HEK293 (cell line): Measurements from ENCODE around the gene TDRKH.

Experiments used
- CTCF ChIA-PET: fragments of 350-600 bp; formaldehyde crosslinking; extraction: SDS; loops from one replicate; lab custom pipeline; 2021; ENCODE audit warnings: antibody characterized with exemption; lab: Yijun Ruan, JAX
- POLR2A ChIA-PET: fragments of 300-600 bp; formaldehyde crosslinking; extraction: SDS; loops from one replicate; lab custom pipeline; 2020; ENCODE audit warnings: antibody characterized with exemption, inconsistent platforms; lab: Yijun Ruan, JAX
- H3K27ac ChIP-seq: fragments of 200-500 bp; sonication (Bioruptor generic); 2 replicates; pipeline ENCODE4 v1.5.1; 2014; ENCODE audit warnings: low read depth, low read length, control low read depth, inconsistent platforms; ENCODE audit errors: extremely low read depth
- H3K36me3 ChIP-seq, 2 experiments: fragments of 200-500 bp in 1 of 2; sonication (Bioruptor generic) in 1 of 2; 1 replicate in 1 of 2; 2 replicates in 1 of 2; pipeline ENCODE4 v1.5.1; 2014 to 2017; ENCODE audit warnings: inconsistent platforms in 2 of 2, low read length in 2 of 2; ENCODE audit not compliant: control insufficient read depth in 2 of 2, insufficient read depth in 1 of 2
- H3K4me1 ChIP-seq: fragments of 200-500 bp; sonication (Bioruptor generic); 2 replicates; pipeline ENCODE4 v1.5.1; 2014; ENCODE audit warnings: mild to moderate bottlenecking, low read length, inconsistent platforms; ENCODE audit not compliant: control insufficient read depth, insufficient read depth
- H3K4me3 ChIP-seq: 2 replicates; pipeline ENCODE4 v1.5.1; 2011; ENCODE audit warnings: low read depth, mild to moderate bottlenecking, control low read depth, low read length, moderate library complexity
- H3K9me3 ChIP-seq: fragments of 200-500 bp; sonication (Bioruptor generic); 2 replicates; pipeline ENCODE4 v1.5.1; 2014; ENCODE audit warnings: low read depth, low read length, inconsistent platforms; ENCODE audit not compliant: control insufficient read depth, insufficient read depth
- HOXD13 ChIP-seq: sonication (generic); formaldehyde crosslinking; IDR thresholded peaks from 2 replicates; pipeline ENCODE4 v1.8.0; 2022; ENCODE audit warnings: missing genetic modification reagents, borderline replicate concordance
- ZNF133 ChIP-seq: fragments of 450-650 bp; formaldehyde crosslinking; IDR thresholded peaks from 2 replicates; pipeline ENCODE4 v1.5.1; 2016; ENCODE audit warnings: missing biosample characterization, missing genetic modification characterization
- ZNF175 ChIP-seq: fragments of 450-650 bp; formaldehyde crosslinking; IDR thresholded peaks from 2 replicates; pipeline ENCODE4 v1.5.1; 2016; ENCODE audit warnings: missing biosample characterization, missing genetic modification characterization
- ZNF280C ChIP-seq: fragments of 450-650 bp; formaldehyde crosslinking; IDR thresholded peaks from 2 replicates; pipeline ENCODE4 v1.5.1; 2016; ENCODE audit warnings: missing biosample characterization, missing genetic modification characterization
- ZNF311 ChIP-seq: fragments of 450-650 bp; formaldehyde crosslinking; IDR thresholded peaks from 2 replicates; pipeline ENCODE4 v1.5.1; 2017; ENCODE audit warnings: missing biosample characterization, missing genetic modification characterization, borderline replicate concordance
- ZNF398 ChIP-seq: fragments of 450-650 bp; formaldehyde crosslinking; IDR thresholded peaks from 2 replicates; pipeline ENCODE4 v1.5.1; 2017; ENCODE audit warnings: missing biosample characterization, missing genetic modification characterization
- ZNF561 ChIP-seq: fragments of 450-650 bp; IDR thresholded peaks from 2 replicates; pipeline ENCODE4 v1.5.1; 2018; ENCODE audit warnings: missing biosample characterization, missing genetic modification characterization, borderline replicate concordance
- ZNF571 ChIP-seq: fragments of 450-650 bp; formaldehyde crosslinking; IDR thresholded peaks from 2 replicates; pipeline ENCODE4 v1.5.0; 2017; ENCODE audit warnings: missing biosample characterization, missing genetic modification characterization
- ZNF585B ChIP-seq: fragments of 450-650 bp; formaldehyde crosslinking; IDR thresholded peaks from 2 replicates; pipeline ENCODE4 v1.5.1; 2016; ENCODE audit warnings: missing biosample characterization, missing genetic modification characterization
- TF ChIP-seq, protein P1 (sequence below): fragments of 450-650 bp; formaldehyde crosslinking; IDR thresholded peaks from 2 replicates; pipeline ENCODE4 v1.5.1; 2016; ENCODE audit warnings: missing biosample characterization, missing genetic modification characterization
- TF ChIP-seq, protein P2 (sequence below): fragments of 450-650 bp; formaldehyde crosslinking; IDR thresholded peaks from 2 replicates; pipeline ENCODE4 v1.5.1; 2016; ENCODE audit warnings: missing biosample characterization, missing genetic modification characterization

TDRKH gene

DNA sequence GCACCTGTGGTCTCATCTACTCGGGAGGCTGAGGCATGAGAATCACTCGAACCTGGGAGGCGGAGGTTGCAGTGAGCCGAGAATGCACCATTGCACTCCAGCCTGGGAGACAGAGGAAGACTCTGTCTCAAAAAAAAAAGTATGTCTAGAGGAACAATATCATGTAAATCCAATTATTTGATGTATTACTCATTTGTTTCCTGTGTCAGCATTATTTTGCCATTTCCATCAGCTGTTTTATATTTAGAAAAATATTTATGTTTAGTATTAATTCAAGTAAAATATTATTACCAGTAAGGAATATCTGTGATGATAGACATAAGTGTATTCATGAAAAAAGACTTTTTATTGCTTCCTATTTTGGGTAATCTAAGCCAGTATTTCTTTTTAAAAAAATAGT lies 13.0 kb downstream of the TDRKH start (continued):
- TF ChIP-seq ZNF398 (no peak), ZNF311 (no peak), HOXD13 (CRISPR knock-in tag) (no peak)

GRCh38 chr1:151776665-151777062 lies 13.6 kb downstream of the TDRKH start:
- TF ChIP-seq ZNF133 (tag by site-specific recombination), result peak; percentile 92
- TF ChIP-seq ZNF311, result no peak
- H3K4me1 ChIP-seq, result no peaks in the 10 kb centered on the region
- CTCF ChIA-PET, result interaction anchor here (0.5 to 0.9 kb wide), 2 partner anchors 11 to 13 kb away, joined by 3 to 4 read pairs; no protein-coding TSS in a partner anchor
- POLR2A ChIA-PET, result no interaction called here
- no peak overlapping the region for H3K4me3 ChIP-seq
- H3K27ac ChIP-seq, result no peak overlapping the region
- peaks cover 1 to 65% of the 10 kb centered on the region in 2 experiments for H3K36me3 ChIP-seq
- H3K9me3 ChIP-seq, result no peaks in the 10 kb centered on the region

DNA sequence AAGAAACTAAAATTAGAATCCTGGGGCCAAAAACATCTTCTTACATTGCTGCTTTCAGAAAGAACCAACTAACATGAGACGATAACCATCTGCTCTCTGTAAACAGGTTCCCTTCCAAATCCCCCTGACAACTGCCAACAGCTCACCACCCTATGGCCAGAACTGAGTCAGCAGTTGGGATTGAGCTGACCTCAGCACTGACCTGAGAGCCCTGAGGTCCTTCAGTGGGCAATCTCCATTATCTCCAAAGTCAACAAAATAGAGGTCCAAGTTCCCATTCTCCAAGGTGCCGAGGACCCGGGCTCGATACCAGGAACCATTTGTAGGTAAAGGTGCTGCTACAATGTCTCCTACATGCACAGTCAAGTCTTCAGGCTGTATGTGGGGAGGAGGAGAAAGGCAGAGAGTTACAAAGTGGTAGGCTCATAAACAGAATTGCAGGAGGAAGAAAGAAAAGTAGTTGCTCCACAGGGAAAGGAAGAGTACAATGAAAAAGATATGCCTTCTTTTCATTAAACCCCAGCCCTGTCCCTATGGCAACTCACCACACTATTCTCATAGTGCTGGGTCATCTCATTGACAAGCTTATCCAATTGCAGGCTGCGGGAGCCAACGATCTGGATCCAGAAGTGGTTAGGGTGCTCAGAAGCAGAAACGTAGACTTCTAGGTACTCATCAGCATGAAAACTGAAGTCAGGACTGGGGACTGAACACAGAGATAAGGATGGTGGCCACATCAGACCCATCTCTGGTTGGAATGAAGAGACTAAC lies 14.2 kb downstream of the TDRKH start:
- ChIA-PET POLR2A (no interaction called here), CTCF (interaction anchor here (0.7 kb wide), 1 partner anchor 60 kb away, joined by 3 read pairs; no protein-coding TSS in a partner anchor)
- Histone ChIP-seq H3K9me3 (no peaks in the 10 kb centered on the region), H3K36me3 (peaks cover 0 to 66% of the 10 kb centered on the region in 2 experiments), H3K27ac (no peak overlapping the region), H3K4me1 (no peaks in the 10 kb centered on the region), H3K4me3 (no peak overlapping the region)
- TF ChIP-seq ZNF571 (tag by site-specific recombination) (no peak), ZNF561 (tag by site-specific recombination) (no peak), ZNF280C (tag by site-specific recombination) (no peak), ZNF175 (no peak), ZNF585B (no peak)
- TF ChIP-seq, protein P1, sequence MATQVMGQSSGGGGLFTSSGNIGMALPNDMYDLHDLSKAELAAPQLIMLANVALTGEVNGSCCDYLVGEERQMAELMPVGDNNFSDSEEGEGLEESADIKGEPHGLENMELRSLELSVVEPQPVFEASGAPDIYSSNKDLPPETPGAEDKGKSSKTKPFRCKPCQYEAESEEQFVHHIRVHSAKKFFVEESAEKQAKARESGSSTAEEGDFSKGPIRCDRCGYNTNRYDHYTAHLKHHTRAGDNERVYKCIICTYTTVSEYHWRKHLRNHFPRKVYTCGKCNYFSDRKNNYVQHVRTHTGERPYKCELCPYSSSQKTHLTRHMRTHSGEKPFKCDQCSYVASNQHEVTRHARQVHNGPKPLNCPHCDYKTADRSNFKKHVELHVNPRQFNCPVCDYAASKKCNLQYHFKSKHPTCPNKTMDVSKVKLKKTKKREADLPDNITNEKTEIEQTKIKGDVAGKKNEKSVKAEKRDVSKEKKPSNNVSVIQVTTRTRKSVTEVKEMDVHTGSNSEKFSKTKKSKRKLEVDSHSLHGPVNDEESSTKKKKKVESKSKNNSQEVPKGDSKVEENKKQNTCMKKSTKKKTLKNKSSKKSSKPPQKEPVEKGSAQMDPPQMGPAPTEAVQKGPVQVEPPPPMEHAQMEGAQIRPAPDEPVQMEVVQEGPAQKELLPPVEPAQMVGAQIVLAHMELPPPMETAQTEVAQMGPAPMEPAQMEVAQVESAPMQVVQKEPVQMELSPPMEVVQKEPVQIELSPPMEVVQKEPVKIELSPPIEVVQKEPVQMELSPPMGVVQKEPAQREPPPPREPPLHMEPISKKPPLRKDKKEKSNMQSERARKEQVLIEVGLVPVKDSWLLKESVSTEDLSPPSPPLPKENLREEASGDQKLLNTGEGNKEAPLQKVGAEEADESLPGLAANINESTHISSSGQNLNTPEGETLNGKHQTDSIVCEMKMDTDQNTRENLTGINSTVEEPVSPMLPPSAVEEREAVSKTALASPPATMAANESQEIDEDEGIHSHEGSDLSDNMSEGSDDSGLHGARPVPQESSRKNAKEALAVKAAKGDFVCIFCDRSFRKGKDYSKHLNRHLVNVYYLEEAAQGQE (tag by site-specific recombination), result no peak
- TF ChIP-seq, protein P2, sequence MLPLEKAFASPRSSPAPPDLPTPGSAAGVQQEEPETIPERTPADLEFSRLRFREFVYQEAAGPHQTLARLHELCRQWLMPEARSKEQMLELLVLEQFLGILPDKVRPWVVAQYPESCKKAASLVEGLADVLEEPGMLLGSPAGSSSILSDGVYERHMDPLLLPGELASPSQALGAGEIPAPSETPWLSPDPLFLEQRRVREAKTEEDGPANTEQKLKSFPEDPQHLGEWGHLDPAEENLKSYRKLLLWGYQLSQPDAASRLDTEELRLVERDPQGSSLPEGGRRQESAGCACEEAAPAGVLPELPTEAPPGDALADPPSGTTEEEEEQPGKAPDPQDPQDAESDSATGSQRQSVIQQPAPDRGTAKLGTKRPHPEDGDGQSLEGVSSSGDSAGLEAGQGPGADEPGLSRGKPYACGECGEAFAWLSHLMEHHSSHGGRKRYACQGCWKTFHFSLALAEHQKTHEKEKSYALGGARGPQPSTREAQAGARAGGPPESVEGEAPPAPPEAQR (tag by site-specific recombination), result no peak
